Endothelial cell of umbilical vein (primary cell): ENCODE measurements around the gene CD109. TPM values are rescaled to one million over a fixed set of nuclear protein-coding genes. Genes with fewer than 3 reads are reported as not detected.

ENCODE experiments used
- BruUV-seq: library from RNA; stranded (reverse); fragments of 400-500 nt; replicated peaks from 2 replicates; lab custom pipeline; 2021; lab: Mats Ljungman, UMichigan
- CTCF ChIA-PET: fragments of 300-600, 350-600 bp; sonication (Branson Sonifier 250); formaldehyde crosslinking; loops from one replicate; lab custom pipeline; 2021; ENCODE audit warnings: antibody characterized with exemption, inconsistent platforms; lab: Charles Lee
- POLR2A ChIA-PET: fragments of 300-600, 350-600 bp; sonication (Branson Sonifier 250); formaldehyde crosslinking; loops from one replicate; lab custom pipeline; 2021; ENCODE audit warnings: antibody characterized with exemption, inconsistent platforms; lab: Charles Lee
- DNase-seq: peaks from one replicate; pipeline ENCODE4 v3.0.0-alpha.2; 2011; ENCODE audit warnings: low read depth, low spot score
- FAIRE-seq: peaks from 2 replicates; lab custom pipeline; 2011; peaks lifted over from hg19 to GRCh38; lab: Jason Lieb, UNC
- H2AFZ ChIP-seq: 2 replicates; pipeline ENCODE4 v1.6.0; 2012; ENCODE audit warnings: low read depth, low read length, control low read depth, inconsistent platforms
- H3K27ac ChIP-seq: 2 replicates; pipeline ENCODE4 v1.5.1; 2011; ENCODE audit warnings: low read depth, mild to moderate bottlenecking, control low read depth, low read length, moderate library complexity; ENCODE audit not compliant: insufficient read depth
- H3K27me3 ChIP-seq, 2 experiments: 2 replicates each; pipeline versions ENCODE4 v1.6.0 to v1.6.1; 2011; ENCODE audit warnings: low read length in 2 of 2, mixed read lengths in 1 of 2; ENCODE audit not compliant: control insufficient read depth in 2 of 2, insufficient read depth in 2 of 2
- H3K36me3 ChIP-seq, 2 experiments: 2 replicates in 1 of 2; 3 replicates in 1 of 2; pipeline ENCODE4 v1.5.1; 2011; ENCODE audit warnings: low read length in 2 of 2, mild to moderate bottlenecking in 1 of 2, moderate library complexity in 1 of 2; ENCODE audit not compliant: control insufficient read depth in 2 of 2, insufficient read depth in 2 of 2; ENCODE audit errors: extremely low read depth in 1 of 2
- H3K4me1 ChIP-seq: 3 replicates; pipeline ENCODE4 v1.5.1; 2011; ENCODE audit warnings: mild to moderate bottlenecking, low read length; ENCODE audit not compliant: control insufficient read depth, insufficient read depth; ENCODE audit errors: extremely low read depth
- H3K4me2 ChIP-seq: 2 replicates; pipeline ENCODE4 v1.6.1; 2011; ENCODE audit warnings: low read length, control low read depth, mixed read lengths; ENCODE audit not compliant: insufficient read depth
- H3K4me3 ChIP-seq, 3 experiments: fragments of 200-600 bp in 1 of 3; sonication (generic), shearing (Covaris generic) in 1 of 3; replicated peaks in 1 of 3; 2 replicates each; pipeline ENCODE4 v1.5.1; 2011 to 2016; ENCODE audit warnings: control low read depth in 3 of 3, low read length in 3 of 3, mild to moderate bottlenecking in 2 of 3, inconsistent platforms in 1 of 3, low read depth in 1 of 3, moderate library complexity in 1 of 3; ENCODE audit not compliant: insufficient read depth in 1 of 3
- H3K79me2 ChIP-seq: 2 replicates; pipeline ENCODE4 v1.6.0; 2012; ENCODE audit warnings: low read length, inconsistent platforms; ENCODE audit not compliant: control insufficient read depth, insufficient read depth
- H3K9ac ChIP-seq: replicated peaks from 2 replicates; pipeline ENCODE3; 2011; ENCODE audit warnings: low read length, control low read depth; ENCODE audit not compliant: insufficient read depth; ENCODE audit errors: extremely low read depth
- H3K9me1 ChIP-seq: replicated peaks from 3 replicates; pipeline ENCODE4 v1.6.0; 2011; ENCODE audit warnings: mild to moderate bottlenecking, low read length; ENCODE audit not compliant: control insufficient read depth, insufficient read depth; ENCODE audit errors: extremely low read depth
- H3K9me3 ChIP-seq: replicated peaks from 2 replicates; pipeline ENCODE4 v1.5.1; 2012; ENCODE audit warnings: low read length, inconsistent platforms; ENCODE audit not compliant: control insufficient read depth, insufficient read depth
- H4K20me1 ChIP-seq: replicated peaks from 2 replicates; pipeline ENCODE3; 2011; ENCODE audit warnings: mild to moderate bottlenecking, low read length; ENCODE audit not compliant: control insufficient read depth, insufficient read depth; ENCODE audit errors: extremely low read depth
- EZH2 ChIP-seq: IDR thresholded peaks from 2 replicates; pipeline ENCODE4 v1.6.1; 2012; ENCODE audit warnings: borderline replicate concordance, low read depth, mild to moderate bottlenecking, moderate library complexity, low read length, inconsistent platforms; ENCODE audit not compliant: severe bottlenecking
- GATA2 ChIP-seq: IDR thresholded peaks from 2 replicates; pipeline ENCODE4 v1.7.0; 2011; ENCODE audit warnings: low read depth, mild to moderate bottlenecking, moderate library complexity, mixed read lengths, low read length; ENCODE audit not compliant: insufficient read length, insufficient read depth
- MAX ChIP-seq: IDR thresholded peaks from 2 replicates; pipeline ENCODE4 v1.6.1; 2011; ENCODE audit not compliant: insufficient read depth, insufficient read length
- POLR2A ChIP-seq: IDR thresholded peaks from 2 replicates; pipeline ENCODE4 v1.6.1; 2012; ENCODE audit warnings: low read depth, mild to moderate bottlenecking, control low read depth, low read length
- dilution Hi-C: fragments of 300-500 bp; cut with MboI; formaldehyde crosslinking; loops from one replicate; pipeline ENCODE4 v1.15.0; 2019; ENCODE audit warnings: low sequenced_read_pairs; ENCODE audit not compliant: extremely low pct_ligation_motif_present
- intact Hi-C: fragments of 100-400 bp; cut with micrococcal nuclease; formaldehyde crosslinking; loops from one replicate; pipeline ENCODE4 v1.10.0; 2022
- polyA plus RNA-seq, 4 experiments: library from polyadenylated mRNA; depleted of rRNA in 3 of 4; stranded (reverse) in 3 of 4; unstranded in 1 of 4; fragments of >200 nt; gene quantifications; 2 replicates each; pipeline versions ENCODE4 v1.2.1 to v1.2.3, GENCODE V29; 2011 to 2012; ENCODE audit warnings: missing spikeins in 1 of 4
- total RNA-seq: library from RNA; stranded (reverse); gene quantifications from 2 replicates; pipeline ENCODE4 v1.2.3, GENCODE V29; 2021
- TF ChIP-seq, protein P1 (sequence below), 2 donors: IDR thresholded peaks; 1 replicate in 1 of 2; 2 replicates in 1 of 2; pipeline ENCODE4 v1.5.1; 2011; ENCODE audit warnings: low read length in 2 of 2, mild to moderate bottlenecking in 2 of 2, moderate library complexity in 2 of 2, control low read depth in 1 of 2, inconsistent platforms in 1 of 2, low read depth in 1 of 2; ENCODE audit not compliant: insufficient read depth in 1 of 2; ENCODE audit errors: extremely low read depth in 1 of 2

Gene CD109
- total and polyA plus RNA-seq, 2 donors (not counting 3 experiments of a cell fraction or from before 2014, with no cell fraction given): 33.9 to 107 TPM

DNA sequence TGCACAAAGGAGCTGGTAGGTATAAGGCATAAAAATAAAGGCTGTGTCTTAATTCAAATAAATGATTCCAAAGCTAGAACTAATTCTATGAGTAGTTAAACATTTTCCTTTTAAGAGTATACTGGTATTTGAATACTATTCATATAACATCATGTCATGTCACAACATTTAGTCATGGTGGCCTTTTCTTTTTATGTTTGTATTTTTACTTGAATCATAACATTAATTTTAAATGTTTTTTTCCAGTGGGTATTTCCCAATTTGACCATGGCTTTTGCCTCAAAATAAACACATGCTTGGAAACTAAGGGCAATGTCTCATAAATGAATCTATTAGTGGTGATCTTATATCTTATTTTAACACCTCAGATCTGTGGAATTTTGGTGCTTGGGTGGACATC, 177.1 kb downstream of the CD109 start:
- Histone ChIP-seq H3K9ac (no peak overlapping the region), H3K4me1 (no peaks in the 10 kb centered on the region), H3K36me3 (no peaks in the 10 kb centered on the region), H3K4me3 (no peak overlapping the region), H3K27ac (no peak overlapping the region), H3K79me2 (no peaks in the 10 kb centered on the region), H3K27me3 (no peaks in the 10 kb centered on the region), H3K9me1 (no peaks in the 10 kb centered on the region), H2AFZ (no peak overlapping the region), H3K9me3 (no peaks in the 10 kb centered on the region), H3K4me2 (no peak overlapping the region), H4K20me1 (no peaks in the 10 kb centered on the region)
- ChIA-PET POLR2A (no interaction called here), CTCF (no interaction called here)
- BruUV-seq: no TSS peak
- dilution Hi-C loops (no loop called here), intact Hi-C loops (no loop called here)
- no peak for TF ChIP-seq MAX
- TF ChIP-seq, protein P1, sequence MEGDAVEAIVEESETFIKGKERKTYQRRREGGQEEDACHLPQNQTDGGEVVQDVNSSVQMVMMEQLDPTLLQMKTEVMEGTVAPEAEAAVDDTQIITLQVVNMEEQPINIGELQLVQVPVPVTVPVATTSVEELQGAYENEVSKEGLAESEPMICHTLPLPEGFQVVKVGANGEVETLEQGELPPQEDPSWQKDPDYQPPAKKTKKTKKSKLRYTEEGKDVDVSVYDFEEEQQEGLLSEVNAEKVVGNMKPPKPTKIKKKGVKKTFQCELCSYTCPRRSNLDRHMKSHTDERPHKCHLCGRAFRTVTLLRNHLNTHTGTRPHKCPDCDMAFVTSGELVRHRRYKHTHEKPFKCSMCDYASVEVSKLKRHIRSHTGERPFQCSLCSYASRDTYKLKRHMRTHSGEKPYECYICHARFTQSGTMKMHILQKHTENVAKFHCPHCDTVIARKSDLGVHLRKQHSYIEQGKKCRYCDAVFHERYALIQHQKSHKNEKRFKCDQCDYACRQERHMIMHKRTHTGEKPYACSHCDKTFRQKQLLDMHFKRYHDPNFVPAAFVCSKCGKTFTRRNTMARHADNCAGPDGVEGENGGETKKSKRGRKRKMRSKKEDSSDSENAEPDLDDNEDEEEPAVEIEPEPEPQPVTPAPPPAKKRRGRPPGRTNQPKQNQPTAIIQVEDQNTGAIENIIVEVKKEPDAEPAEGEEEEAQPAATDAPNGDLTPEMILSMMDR (IDR thresholded peaks at IDR 0.05; ENCODE audit: extremely low read depth in 1 of 2, insufficient read depth in 1 of 2, low read depth in 1 of 2, low read length in 2 of 2): no peak
- TF ChIP-seq EZH2: no peak
- TF ChIP-seq GATA2: no peak
- no peak for TF ChIP-seq POLR2A
- DNase-seq (no peak), FAIRE-seq (no peak)

Other genes starting within 250 kb of the CD109 start
- 7.3 and 7.4 TPM in 2 replicates for gene CGAS, start 243.9 kb upstream of the CD109 start, total RNA-seq
- gene CGAS, start 243.9 kb upstream of the CD109 start, polyA plus RNA-seq: 1.6 and 1.9 TPM in 2 replicates
- gene MTO1, start 234.5 kb upstream of the CD109 start, total RNA-seq: 24.8 and 25.1 TPM in 2 replicates
- 10.7 and 12.6 TPM in 2 replicates for gene MTO1, start 234.5 kb upstream of the CD109 start, polyA plus RNA-seq
- 9,186 and 9,456 TPM in 2 replicates for gene EEF1A1, start 175.2 kb upstream of the CD109 start, total RNA-seq
- gene EEF1A1, start 175.2 kb upstream of the CD109 start, polyA plus RNA-seq: 9,885 and 11,104 TPM in 2 replicates
- 15.2 and 17.6 TPM in 2 replicates for gene SLC17A5, start 42.2 kb upstream of the CD109 start, total RNA-seq
- gene SLC17A5, start 42.2 kb upstream of the CD109 start, polyA plus RNA-seq: 16.9 and 18.7 TPM in 2 replicates